ENCODE measurements around the gene ATAD3B.
"Not testable (repeated sequence)": the region's sequence is repeated elsewhere in the genome, so short reads cannot be mapped to it uniquely, and the experiment has no call there.

ATAD3B gene

GRCh38 chr1:1434131-1434823 is 37.3 kb upstream of the ATAD3B start:
- no peak for FAIRE-seq

- no peak for FAIRE-seq
These were observed 36.8 kb upstream of the ATAD3B start for GRCh38 chr1:1434824-1435105.

GRCh38 chr1:1435106-1435903 is 36.3 kb upstream of the ATAD3B start, which contains the start of gene VWA1:
TSS of gene VWA1 (plus strand) at chr1:1435690. CDS start at chr1:1435749, 59 bp downstream.
- FAIRE-seq: no peak

DNA sequence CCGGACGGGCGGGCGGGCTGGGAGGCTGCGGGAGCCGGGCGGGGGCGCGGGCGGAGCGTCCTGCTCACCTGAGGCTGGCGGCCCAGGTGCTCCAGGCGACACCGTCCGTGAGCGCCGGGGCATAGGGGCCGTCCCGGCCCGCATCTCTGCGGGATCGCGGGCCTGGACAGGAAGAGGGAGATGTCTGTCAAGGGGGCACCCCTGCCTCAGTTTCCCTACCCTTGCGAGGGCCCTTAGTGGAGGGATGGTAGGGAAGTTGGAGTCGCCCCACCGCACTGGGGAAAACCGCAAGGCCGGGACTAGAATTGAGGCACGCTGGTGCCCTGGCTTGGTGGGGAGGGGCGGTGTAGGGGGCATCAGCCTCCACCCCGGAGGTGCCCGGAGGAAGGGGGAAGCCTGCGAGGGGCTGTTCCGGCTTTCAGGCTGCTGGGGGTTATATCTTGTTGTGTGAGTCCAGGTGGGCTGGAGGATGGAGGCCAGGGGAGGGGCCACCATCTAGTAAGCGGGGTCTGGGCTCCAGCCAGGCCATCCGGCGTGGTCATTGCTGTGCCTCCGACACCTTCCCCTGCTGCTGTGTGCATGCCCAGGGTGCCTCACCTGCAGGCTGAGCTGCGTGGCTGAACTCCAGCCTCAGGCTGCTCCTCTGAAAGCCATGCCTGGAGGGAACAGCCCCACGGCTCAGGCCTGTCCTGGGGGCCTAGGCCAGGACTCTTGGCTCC is 35.5 kb upstream of the ATAD3B start:
- no peak for FAIRE-seq

GRCh38 chr1:1436630-1437032 is 34.9 kb upstream of the ATAD3B start:
- no peak for FAIRE-seq

DNA sequence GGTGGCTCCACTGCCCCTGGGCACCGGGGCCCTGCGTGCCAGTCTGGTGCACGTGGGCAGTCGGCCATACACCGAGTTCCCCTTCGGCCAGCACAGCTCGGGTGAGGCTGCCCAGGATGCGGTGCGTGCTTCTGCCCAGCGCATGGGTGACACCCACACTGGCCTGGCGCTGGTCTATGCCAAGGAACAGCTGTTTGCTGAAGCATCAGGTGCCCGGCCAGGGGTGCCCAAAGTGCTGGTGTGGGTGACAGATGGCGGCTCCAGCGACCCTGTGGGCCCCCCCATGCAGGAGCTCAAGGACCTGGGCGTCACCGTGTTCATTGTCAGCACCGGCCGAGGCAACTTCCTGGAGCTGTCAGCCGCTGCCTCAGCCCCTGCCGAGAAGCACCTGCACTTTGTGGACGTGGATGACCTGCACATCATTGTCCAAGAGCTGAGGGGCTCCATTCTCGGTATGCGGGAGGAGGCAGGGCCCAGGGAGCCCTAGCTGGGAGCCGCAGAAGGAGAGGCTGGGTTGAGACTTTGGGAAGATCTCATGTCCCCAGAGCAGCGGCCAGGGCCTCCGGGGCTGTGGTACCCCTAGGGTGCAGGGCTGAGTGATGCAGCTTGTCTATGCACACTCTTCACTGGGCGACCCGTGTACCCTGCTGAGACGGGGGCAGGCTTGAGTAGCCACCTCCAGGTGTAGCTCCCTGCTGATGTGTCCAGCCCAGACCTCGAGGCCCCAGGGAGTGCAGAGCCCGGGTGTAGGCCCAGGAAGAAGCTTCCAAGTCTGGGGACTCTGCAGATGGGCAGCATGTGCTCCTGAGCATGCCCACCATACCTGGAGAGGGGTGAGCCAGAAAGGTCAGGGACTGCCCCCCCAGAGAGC is 34.3 kb upstream of the ATAD3B start:
- no peak for FAIRE-seq

DNA sequence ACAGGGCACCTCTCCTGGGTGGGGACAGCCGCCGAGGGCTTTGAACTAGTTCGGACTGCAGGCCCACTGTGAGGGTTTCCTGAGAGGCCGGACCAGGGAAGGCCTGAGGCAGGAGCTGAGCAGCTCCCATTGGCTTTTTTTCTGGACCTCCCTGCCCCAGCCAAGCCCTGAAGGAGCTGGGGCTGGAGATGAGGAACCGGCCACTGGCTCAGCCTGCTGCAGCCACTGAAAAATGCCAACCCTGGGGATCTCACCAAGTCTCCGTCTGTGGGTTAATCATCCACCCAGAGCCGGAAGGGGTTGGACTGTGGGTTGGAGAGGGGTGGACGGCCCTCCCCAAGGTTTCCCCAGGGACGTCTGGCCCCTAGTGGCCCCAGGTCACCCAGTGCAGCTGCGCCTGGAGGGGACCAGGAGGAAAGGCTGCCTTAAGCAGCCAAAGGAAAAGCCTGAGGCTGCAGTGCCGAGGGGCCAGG is 33.6 kb upstream of the ATAD3B start:
- peak; percentile 69 for FAIRE-seq

- no peak for FAIRE-seq
These were observed 32.8 kb upstream of the ATAD3B start for GRCh38 chr1:1438531-1439381.

DNA sequence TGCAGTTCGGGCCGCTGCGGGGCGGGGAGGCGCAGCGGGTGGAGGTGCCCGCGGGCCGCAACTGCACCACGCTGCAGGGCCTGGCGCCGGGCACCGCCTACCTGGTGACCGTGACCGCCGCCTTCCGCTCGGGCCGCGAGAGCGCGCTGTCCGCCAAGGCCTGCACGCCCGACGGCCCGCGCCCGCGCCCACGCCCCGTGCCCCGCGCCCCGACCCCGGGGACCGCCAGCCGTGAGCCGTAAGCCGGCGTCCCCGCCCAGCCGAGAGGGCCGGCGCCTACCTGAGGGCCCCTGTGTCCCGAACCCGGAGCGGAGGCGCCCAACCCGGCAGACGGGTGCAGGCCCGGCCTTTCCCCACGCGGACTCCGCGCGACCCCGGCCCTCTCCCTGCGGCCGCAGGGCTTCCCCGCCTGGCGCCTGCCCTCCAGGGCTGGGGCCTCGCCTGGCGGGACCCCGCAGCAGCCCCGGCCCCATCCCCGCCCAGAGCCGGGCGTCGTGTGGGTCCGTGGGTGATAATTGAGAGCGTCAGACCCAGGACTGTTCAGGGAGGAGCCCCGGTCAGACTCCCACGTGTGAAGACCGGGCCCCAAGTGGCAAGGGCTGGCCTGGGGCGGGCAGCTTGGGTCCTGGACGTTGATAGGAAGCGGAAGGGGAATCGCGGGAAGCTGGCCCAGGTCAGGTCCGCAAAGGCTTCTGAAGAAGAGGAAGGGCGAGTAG is 31.9 kb upstream of the ATAD3B start:
- FAIRE-seq: no peak

DNA sequence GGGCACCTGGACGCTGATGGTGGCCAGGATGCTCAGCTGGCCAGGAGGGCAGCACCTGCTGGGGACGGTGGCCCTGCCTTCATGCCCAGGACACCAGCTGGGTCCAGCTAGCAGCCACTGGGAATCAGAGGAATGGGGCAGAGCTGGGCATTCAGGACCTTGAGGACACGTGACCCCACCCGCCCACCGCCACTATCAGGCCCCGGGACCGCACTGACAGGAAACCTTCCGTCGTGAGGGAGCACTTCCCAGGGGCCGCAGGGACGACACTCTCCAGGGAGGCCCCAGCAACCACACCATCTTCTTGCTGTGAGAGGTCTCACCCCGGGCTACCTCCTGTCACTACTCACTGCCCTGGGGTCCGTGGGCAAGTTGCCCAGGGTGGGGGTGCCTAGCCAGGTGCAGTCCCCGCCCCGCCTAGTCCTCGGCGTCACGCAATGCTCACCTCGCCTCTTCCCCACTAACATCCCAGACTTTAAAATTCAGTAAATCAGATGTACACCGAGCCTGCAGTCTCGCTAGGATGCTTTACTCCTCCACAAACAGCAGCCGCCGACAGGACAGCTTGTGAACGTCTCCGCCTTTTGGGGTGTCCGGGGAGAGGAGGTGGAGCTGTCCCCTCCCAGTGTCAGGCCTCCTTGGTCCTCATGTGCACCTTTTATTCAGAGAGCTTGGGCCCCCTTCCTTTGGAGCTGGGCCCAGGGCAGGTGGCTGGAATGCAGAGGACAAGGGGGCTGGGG is 31.1 kb upstream of the ATAD3B start:
- no peak for FAIRE-seq

DNA sequence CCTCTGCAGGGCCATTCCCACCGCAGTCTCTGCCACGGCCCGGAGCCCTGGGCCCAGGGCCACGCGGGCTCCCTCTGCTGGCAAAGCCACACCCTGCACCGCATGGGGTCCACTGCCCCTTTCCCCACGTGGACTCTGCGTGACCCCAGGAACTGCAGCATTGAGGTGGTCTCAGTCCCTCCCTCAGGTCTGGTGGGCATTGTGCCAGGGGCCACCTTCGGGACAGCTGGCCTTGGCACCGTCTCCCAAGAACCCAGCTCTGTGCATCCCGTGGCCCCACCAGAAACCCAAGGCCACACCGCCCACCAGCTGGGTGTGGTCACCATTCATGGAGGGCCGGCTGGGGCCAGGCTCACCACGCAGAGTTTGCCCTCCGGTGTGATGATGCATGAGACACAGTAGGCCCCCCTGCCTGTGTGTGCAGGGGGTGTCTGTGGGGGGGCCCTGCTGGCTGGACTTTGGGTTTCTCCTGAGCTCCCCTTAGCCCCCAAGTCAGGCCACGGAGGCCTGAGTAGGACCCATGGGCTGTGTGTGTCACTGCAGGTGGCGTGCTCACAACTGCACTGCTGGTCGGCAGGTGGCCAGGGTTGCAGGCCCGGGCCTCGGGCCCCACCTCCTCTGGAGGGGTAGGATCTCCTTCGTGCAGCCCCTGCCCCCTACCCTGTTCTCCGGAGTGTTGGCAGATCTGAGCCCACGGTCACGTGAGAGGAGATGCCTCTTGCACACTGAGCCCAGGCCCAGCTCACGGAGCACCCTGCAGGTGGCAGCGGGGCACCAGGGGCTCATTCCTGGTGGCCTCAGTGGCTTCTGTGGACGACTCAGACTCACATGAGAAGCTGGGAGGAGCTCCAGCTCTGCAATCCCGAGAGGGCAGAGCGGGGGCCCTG is 30.3 kb upstream of the ATAD3B start:
- no peak for FAIRE-seq

GRCh38 chr1:1442069-1442770 is 29.3 kb upstream of the ATAD3B start:
- no peak for FAIRE-seq

DNA sequence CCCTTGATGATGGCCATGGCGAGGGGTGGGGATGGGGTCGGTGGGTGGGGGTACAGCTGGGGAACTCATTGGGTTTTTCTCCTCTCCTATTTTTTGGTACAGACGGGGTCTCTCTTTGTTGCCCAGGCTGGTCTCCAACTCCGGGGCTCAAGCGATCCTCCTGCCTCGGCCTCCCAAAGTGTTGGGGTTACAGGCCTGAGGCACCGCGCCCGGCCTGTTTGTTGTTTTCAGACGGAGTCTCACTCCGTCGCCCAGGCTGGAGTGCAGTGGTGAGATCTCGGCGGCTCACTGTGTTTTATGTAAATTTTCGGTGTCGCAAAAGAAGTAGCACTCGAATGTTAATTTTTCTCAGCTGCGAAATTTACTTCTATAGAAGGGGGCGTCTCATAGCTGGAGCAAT is 24.9 kb upstream of the ATAD3B start:
- FAIRE-seq: not testable (repeated sequence)

DNA sequence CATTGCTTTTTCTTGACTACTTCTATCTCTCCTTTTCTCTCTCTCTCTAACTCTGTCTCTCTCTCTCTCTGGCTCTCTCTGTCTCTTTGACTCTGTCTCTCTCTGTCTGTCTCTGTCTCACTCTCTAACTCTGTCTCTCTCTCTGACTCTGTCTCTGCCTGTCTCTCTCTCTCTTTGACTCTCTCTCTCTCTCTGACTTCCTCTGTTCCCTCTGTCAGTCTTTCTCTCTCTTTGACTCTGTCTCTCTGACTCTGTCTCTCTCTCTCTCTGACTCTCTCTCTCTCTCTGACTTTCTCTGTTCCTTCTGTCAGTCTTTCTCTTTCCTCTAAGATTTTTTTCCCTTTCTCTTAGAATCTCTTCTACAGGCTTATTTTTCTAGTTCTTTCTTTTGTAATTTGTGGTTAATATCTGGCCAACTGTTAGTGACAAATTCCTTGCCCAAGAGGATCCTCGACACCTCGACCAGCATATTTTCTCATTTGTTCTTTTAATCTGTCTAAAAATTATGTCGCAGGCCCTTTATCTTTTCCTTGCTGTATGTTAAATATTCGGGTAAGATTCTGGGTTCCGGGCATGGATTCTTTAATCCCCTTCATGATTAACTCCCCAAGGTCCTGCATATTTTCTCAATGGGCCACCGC is 22.3 kb upstream of the ATAD3B start, which contains the start of gene ATAD3C:
Gene ATAD3C, plus strand, starts transcription at position 591 of the 641 bp plus-strand sequence. CDS start 995 bp downstream, outside the sequence.
- no peak for FAIRE-seq

DNA sequence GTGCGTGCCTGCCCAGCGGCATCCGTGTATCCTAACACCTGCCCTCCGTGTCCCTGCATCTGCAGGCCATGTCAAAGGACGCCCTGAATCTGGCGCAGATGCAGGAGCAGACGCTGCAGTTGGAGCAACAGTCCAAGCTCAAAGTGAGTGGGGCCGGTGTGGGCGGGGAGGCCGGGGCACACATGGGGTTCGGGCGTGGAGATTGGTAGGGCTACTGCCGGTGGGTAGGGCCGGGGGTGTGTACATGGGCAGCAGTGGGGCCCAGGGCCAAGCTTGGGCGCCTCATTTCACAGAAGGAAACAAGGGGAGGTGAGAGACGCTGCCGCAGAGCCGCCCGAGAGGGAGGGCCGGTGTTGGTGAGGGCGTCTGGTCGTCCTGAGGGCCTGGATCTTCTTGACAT is 20.9 kb upstream of the ATAD3B start:
- not testable (repeated sequence) for FAIRE-seq

- no peak for FAIRE-seq
These were observed 19.7 kb upstream of the ATAD3B start for GRCh38 chr1:1451696-1452364.

- FAIRE-seq: not testable (repeated sequence)
These were observed 19.2 kb upstream of the ATAD3B start for GRCh38 chr1:1452365-1452739.
